K562 (cell line): ENCODE measurements around the gene CAPN10. TPM values are rescaled to one million over a fixed set of nuclear protein-coding genes. Genes with fewer than 3 reads are reported as not detected.

Experiments used
- BHLHE40 ChIP-seq: IDR thresholded peaks from 2 replicates; pipeline ENCODE4 v1.6.1; 2011; ENCODE audit warnings: low read length, improper control_type of control experiment
- CREM ChIP-seq: IDR thresholded peaks from 2 replicates; pipeline ENCODE4 v1.6.1; 2014; ENCODE audit warnings: antibody characterized with exemption, low read depth
- HDAC3 ChIP-seq: fragments of 450-650 bp; IDR thresholded peaks from 2 replicates; pipeline ENCODE4 v1.6.1; 2018; ENCODE audit warnings: borderline replicate concordance, mild to moderate bottlenecking, moderate library complexity; ENCODE audit not compliant: partially characterized antibody
- KDM1A ChIP-seq, 2 experiments: fragments of 450-650 bp; IDR thresholded peaks; 2 replicates each; pipeline ENCODE4 v1.6.1; 2016; ENCODE audit warnings: mild to moderate bottlenecking in 2 of 2
- L3MBTL2 ChIP-seq: fragments of 450-650 bp; IDR thresholded peaks from 2 replicates; pipeline ENCODE4 v1.6.1; 2016; ENCODE audit warnings: mild to moderate bottlenecking, moderate library complexity
- NFYB ChIP-seq: IDR thresholded peaks from 2 replicates; pipeline ENCODE4 v1.6.1; 2011; ENCODE audit warnings: mild to moderate bottlenecking, moderate library complexity; ENCODE audit not compliant: insufficient read length; ENCODE audit errors: extremely low read depth
- NR2C2 ChIP-seq, 2 experiments: fragments of 200-800 bp in 1 of 2; sonication (Bioruptor generic) in 1 of 2; sonication (generic) in 1 of 2; formaldehyde crosslinking in 1 of 2; IDR thresholded peaks; 2 replicates each; pipeline versions ENCODE4 v1.6.1 to v1.8.0; 2016 to 2022; ENCODE audit warnings: mild to moderate bottlenecking in 1 of 2, missing compliant biosample characterization in 1 of 2, missing genetic modification characterization in 1 of 2, missing genetic modification reagents in 1 of 2
- NRF1 ChIP-seq, 2 experiments: fragments of 450-650 bp; IDR thresholded peaks in 1 of 2; conservative IDR thresholded peaks in 1 of 2; 2 replicates each; pipeline ENCODE4 v1.6.1; 2014; ENCODE audit warnings: mild to moderate bottlenecking in 2 of 2
- RBFOX2 ChIP-seq: fragments of 200-400 bp; formaldehyde crosslinking; IDR thresholded peaks from 2 replicates; pipeline ENCODE4 v1.6.1; 2017; ENCODE audit warnings: low read depth, mild to moderate bottlenecking, low read length, moderate library complexity
- SAP30 ChIP-seq: fragments of 200-600 bp; sonication (generic); IDR thresholded peaks from 2 replicates; pipeline ENCODE4 v1.6.1; 2012; ENCODE audit warnings: borderline replicate concordance, low read depth, mild to moderate bottlenecking, moderate library complexity, low read length, control low read depth, inconsistent platforms; ENCODE audit not compliant: insufficient read depth, poor library complexity, severe bottlenecking
- TAF1 ChIP-seq: IDR thresholded peaks from 2 replicates; pipeline ENCODE4 v1.6.1; 2011; ENCODE audit warnings: mild to moderate bottlenecking, low read length, moderate library complexity; ENCODE audit not compliant: insufficient read depth, control insufficient read depth, severe bottlenecking; ENCODE audit errors: extremely low read depth
- ZFX ChIP-seq: sonication (generic); formaldehyde crosslinking; IDR thresholded peaks from 2 replicates; pipeline ENCODE4 v1.8.0; 2022; ENCODE audit warnings: mild to moderate bottlenecking, missing genetic modification reagents, moderate library complexity
- polyA plus RNA-seq, 8 experiments: library from polyadenylated mRNA; depleted of rRNA in 4 of 8; stranded (reverse) in 5 of 8; unstranded in 3 of 8; fragments of >200 nt; fragmentation: Nextera tagmentation in 2 of 8; fragmentation: Illumina TruSeq in 1 of 8; extraction: Ambion mirVana in 2 of 8; extraction: Trizol in 1 of 8; gene quantifications; 2 replicates each; pipeline versions ENCODE4 v1.2.1 to v1.2.3, GENCODE V29; 2011 to 2014; ENCODE audit warnings: inconsistent platforms in 1 of 8, missing spikeins in 1 of 8
- total RNA-seq, 7 experiments: library from RNA; depleted of rRNA in 6 of 7; stranded (reverse); fragments of >200 nt in 6 of 7; fragmentation: Illumina TruSeq in 2 of 7; extraction: Trizol in 2 of 7; gene quantifications; 2 replicates each; pipeline versions ENCODE4 v1.2.1 to v1.2.3, GENCODE V29; 2011 to 2021; ENCODE audit warnings: low replicate concordance in 1 of 7
- TF ChIP-seq, protein P1 (sequence below), 3 experiments: fragments of 200-800 bp in 1 of 3; fragments of 250-450 bp in 1 of 3; fragments of 450-650 bp in 1 of 3; sonication (Bioruptor Pico) in 1 of 3; sonication (Bioruptor generic) in 1 of 3; formaldehyde crosslinking in 1 of 3; IDR thresholded peaks; 2 replicates each; pipeline versions ENCODE4 v1.6.1 to v1.8.0; 2016 to 2022; ENCODE audit warnings: mild to moderate bottlenecking in 2 of 3, missing genetic modification characterization in 2 of 3, missing compliant biosample characterization in 1 of 3, moderate library complexity in 1 of 3
- TF ChIP-seq, protein P2 (sequence below): sonication (generic); formaldehyde crosslinking; IDR thresholded peaks from 2 replicates; pipeline ENCODE4 v1.8.0; 2022; ENCODE audit warnings: mild to moderate bottlenecking, low read depth, missing genetic modification reagents
- TF ChIP-seq, protein P3 (sequence below): sonication (generic); formaldehyde crosslinking; IDR thresholded peaks from 2 replicates; pipeline ENCODE4 v1.8.1; 2023; ENCODE audit warnings: mild to moderate bottlenecking, missing genetic modification reagents
- TF ChIP-seq, protein P4 (sequence below): sonication (generic); formaldehyde crosslinking; IDR thresholded peaks from 2 replicates; pipeline ENCODE4 v1.5.0; 2020; ENCODE audit warnings: missing genetic modification reagents
- TF ChIP-seq, protein P5 (sequence below): fragments of 450-650 bp; formaldehyde crosslinking; IDR thresholded peaks from 2 replicates; pipeline ENCODE4 v1.4.0; 2020; ENCODE audit warnings: mild to moderate bottlenecking, moderate library complexity

The CAPN10 gene
- total and polyA plus RNA-seq, 9 of the 15 experiments (the other 6 are each of a cell fraction or from before 2014, with no cell fraction given): 0.08 to 26.1 (median 8.4) TPM

DNA sequence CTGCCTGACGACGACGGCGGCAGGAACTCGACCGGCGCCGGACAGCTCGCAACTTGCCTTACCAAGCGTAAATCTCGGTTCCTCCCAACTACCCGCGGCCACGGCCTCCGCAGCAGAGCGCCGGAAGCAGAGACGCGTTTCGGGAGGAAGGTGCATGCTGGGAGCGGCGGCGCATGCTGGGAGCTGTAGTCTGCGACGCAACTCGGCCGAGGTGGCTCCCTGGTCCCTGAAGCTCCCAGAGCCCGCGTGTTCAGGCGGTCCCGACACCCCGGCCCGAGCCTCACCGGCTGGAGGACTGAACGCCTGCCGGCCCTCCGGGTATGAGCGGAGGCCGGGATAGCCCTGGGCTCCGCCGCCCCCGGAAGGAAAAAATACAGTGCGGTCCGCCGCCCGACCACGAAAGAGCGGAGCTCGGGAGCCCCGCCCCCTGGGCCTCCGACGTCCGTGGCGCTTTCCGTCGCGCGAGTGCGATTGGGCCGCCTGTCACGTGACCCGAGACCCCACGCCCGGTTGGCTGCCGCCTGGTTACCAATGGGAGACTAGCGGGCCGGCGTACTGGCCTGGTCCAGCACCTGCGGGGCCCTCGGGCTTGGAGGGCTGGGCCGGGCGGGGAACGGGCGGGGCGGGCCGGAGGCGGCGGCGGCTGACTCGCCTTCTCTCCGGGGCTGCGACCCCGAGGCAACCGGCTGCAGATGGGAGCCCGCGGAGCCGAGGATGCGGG is at the start of gene CAPN10 (continued):
- TF ChIP-seq, protein P1, sequence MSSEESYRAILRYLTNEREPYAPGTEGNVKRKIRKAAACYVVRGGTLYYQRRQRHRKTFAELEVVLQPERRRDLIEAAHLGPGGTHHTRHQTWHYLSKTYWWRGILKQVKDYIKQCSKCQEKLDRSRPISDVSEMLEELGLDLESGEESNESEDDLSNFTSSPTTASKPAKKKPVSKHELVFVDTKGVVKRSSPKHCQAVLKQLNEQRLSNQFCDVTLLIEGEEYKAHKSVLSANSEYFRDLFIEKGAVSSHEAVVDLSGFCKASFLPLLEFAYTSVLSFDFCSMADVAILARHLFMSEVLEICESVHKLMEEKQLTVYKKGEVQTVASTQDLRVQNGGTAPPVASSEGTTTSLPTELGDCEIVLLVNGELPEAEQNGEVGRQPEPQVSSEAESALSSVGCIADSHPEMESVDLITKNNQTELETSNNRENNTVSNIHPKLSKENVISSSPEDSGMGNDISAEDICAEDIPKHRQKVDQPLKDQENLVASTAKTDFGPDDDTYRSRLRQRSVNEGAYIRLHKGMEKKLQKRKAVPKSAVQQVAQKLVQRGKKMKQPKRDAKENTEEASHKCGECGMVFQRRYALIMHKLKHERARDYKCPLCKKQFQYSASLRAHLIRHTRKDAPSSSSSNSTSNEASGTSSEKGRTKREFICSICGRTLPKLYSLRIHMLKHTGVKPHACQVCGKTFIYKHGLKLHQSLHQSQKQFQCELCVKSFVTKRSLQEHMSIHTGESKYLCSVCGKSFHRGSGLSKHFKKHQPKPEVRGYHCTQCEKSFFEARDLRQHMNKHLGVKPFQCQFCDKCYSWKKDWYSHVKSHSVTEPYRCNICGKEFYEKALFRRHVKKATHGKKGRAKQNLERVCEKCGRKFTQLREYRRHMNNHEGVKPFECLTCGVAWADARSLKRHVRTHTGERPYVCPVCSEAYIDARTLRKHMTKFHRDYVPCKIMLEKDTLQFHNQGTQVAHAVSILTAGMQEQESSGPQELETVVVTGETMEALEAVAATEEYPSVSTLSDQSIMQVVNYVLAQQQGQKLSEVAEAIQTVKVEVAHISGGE (CRISPR knock-in tag; IDR thresholded peaks at IDR 0.05): peak in 1 of 3 experiments; percentile 84; a peak in 3 of 6 replicates
- TF ChIP-seq TAF1: no peak
- peak; percentile 92 for TF ChIP-seq CREM
- TF ChIP-seq NFYB: peak; percentile 58
- TF ChIP-seq KDM1A (IDR thresholded peaks at IDR 0.05): peak in 1 of 2 experiments; percentile 55; a peak in 1 of 4 replicates
- peak; percentile 62; the same call in 1 of the 2 replicates for TF ChIP-seq L3MBTL2
- peak; percentile 40 for TF ChIP-seq SAP30
- TF ChIP-seq, protein P2, sequence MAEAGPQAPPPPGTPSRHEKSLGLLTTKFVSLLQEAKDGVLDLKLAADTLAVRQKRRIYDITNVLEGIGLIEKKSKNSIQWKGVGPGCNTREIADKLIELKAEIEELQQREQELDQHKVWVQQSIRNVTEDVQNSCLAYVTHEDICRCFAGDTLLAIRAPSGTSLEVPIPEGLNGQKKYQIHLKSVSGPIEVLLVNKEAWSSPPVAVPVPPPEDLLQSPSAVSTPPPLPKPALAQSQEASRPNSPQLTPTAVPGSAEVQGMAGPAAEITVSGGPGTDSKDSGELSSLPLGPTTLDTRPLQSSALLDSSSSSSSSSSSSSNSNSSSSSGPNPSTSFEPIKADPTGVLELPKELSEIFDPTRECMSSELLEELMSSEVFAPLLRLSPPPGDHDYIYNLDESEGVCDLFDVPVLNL (CRISPR knock-in tag): no peak
- TF ChIP-seq, protein P3, sequence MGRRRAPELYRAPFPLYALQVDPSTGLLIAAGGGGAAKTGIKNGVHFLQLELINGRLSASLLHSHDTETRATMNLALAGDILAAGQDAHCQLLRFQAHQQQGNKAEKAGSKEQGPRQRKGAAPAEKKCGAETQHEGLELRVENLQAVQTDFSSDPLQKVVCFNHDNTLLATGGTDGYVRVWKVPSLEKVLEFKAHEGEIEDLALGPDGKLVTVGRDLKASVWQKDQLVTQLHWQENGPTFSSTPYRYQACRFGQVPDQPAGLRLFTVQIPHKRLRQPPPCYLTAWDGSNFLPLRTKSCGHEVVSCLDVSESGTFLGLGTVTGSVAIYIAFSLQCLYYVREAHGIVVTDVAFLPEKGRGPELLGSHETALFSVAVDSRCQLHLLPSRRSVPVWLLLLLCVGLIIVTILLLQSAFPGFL (CRISPR knock-in tag): peak; percentile 30; the same call in 1 of the 2 replicates
- TF ChIP-seq, protein P4, sequence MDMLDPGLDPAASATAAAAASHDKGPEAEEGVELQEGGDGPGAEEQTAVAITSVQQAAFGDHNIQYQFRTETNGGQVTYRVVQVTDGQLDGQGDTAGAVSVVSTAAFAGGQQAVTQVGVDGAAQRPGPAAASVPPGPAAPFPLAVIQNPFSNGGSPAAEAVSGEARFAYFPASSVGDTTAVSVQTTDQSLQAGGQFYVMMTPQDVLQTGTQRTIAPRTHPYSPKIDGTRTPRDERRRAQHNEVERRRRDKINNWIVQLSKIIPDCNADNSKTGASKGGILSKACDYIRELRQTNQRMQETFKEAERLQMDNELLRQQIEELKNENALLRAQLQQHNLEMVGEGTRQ (CRISPR knock-in tag): peak; percentile 94
- peak; percentile 61 for TF ChIP-seq NR2C2 (CRISPR knock-in tag; IDR thresholded peaks at IDR 0.05)
- peak; percentile 95 for TF ChIP-seq NR2C2 (tag; IDR thresholded peaks at IDR 0.05)
- peak; percentile 68 to 74 for TF ChIP-seq NRF1 (conservative IDR thresholded peaks at IDR 0.05 in 1 of 2, IDR thresholded peaks at IDR 0.05 in 1 of 2)
- TF ChIP-seq ZFX: peak; percentile 83
- peak; percentile 32 for TF ChIP-seq BHLHE40
- TF ChIP-seq, protein P5, sequence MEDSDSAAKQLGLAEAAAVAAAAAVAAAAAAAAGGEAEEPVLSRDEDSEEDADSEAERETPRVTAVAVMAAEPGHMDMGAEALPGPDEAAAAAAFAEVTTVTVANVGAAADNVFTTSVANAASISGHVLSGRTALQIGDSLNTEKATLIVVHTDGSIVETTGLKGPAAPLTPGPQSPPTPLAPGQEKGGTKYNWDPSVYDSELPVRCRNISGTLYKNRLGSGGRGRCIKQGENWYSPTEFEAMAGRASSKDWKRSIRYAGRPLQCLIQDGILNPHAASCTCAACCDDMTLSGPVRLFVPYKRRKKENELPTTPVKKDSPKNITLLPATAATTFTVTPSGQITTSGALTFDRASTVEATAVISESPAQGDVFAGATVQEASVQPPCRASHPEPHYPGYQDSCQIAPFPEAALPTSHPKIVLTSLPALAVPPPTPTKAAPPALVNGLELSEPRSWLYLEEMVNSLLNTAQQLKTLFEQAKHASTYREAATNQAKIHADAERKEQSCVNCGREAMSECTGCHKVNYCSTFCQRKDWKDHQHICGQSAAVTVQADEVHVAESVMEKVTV (CRISPR knock-in tag): no peak
- no peak for TF ChIP-seq HDAC3
- peak; percentile 89 for TF ChIP-seq RBFOX2
